Naive thymus-derived CD4-positive, alpha-beta T cell (primary cell): Measurements from ENCODE around the gene DEPDC5. TPM values are rescaled to one million over a fixed set of nuclear protein-coding genes. Genes with fewer than 3 reads are reported as not detected.
"Not testable (repeated sequence)": the region's sequence is repeated elsewhere in the genome, so short reads cannot be mapped to it uniquely, and the experiment has no call there.

ENCODE experiments used
- ATAC-seq: fragments of 150-1000 bp; cut with Tn5 transposase; 2 replicates; pipeline ENCODE4 v1.10.0; 2021; ENCODE audit warnings: mild to moderate bottlenecking, moderate library complexity
- CTCF ChIA-PET: fragments of 350-600 bp; sonication (Branson Sonifier 250); formaldehyde crosslinking; loops from one replicate; lab custom pipeline; 2021; ENCODE audit warnings: antibody characterized with exemption; lab: Charles Lee
- POLR2A ChIA-PET: fragments of 350-600 bp; sonication (Branson Sonifier 250); formaldehyde crosslinking; loops from one replicate; lab custom pipeline; 2021; ENCODE audit warnings: antibody characterized with exemption, inconsistent platforms; lab: Charles Lee
- DNase-seq, 9 donors: peaks; one replicate each; pipeline versions ENCODE4 v3.0.0 to v3.0.0-alpha.2; 2020 to 2022; ENCODE audit warnings: mixed read lengths in 1 of 9
- H3K27ac ChIP-seq: one replicate; pipeline ENCODE4 v1.7.0; 2013; ENCODE audit warnings: mild to moderate bottlenecking, low read depth, low read length, moderate library complexity
- H3K27me3 ChIP-seq, 2 donors: one replicate each; pipeline ENCODE4 v1.7.0; 2013; ENCODE audit warnings: low read length in 2 of 2, mild to moderate bottlenecking in 2 of 2, moderate library complexity in 2 of 2; ENCODE audit not compliant: control insufficient read depth in 2 of 2, insufficient read depth in 2 of 2
- H3K36me3 ChIP-seq, 3 experiments: 1 replicate in 2 of 3; 2 replicates in 1 of 3; pipeline ENCODE4 v1.7.0; 2013; ENCODE audit warnings: low read length in 3 of 3, mild to moderate bottlenecking in 3 of 3, moderate library complexity in 1 of 3; ENCODE audit not compliant: insufficient read depth in 3 of 3, control insufficient read depth in 2 of 3
- H3K4me1 ChIP-seq, 2 donors: one replicate each; pipeline ENCODE4 v1.7.0; 2013; ENCODE audit warnings: low read length in 2 of 2, mild to moderate bottlenecking in 2 of 2, moderate library complexity in 1 of 2; ENCODE audit not compliant: control insufficient read depth in 2 of 2, insufficient read depth in 2 of 2
- H3K4me3 ChIP-seq: 2 replicates; pipeline ENCODE4 v1.7.0; 2013; ENCODE audit warnings: mild to moderate bottlenecking, low read length
- H3K9me3 ChIP-seq, 3 experiments: 1 replicate in 2 of 3; 2 replicates in 1 of 3; pipeline ENCODE4 v1.7.0; 2013; ENCODE audit warnings: low read length in 3 of 3; ENCODE audit not compliant: control insufficient read depth in 2 of 3
- H3K27ac Mint-ChIP-seq, 9 donors: one replicate each; pipeline ENCODE4 v1.8.0; 2020 to 2022; ENCODE audit warnings: mixed read lengths in 9 of 9, mild to moderate bottlenecking in 8 of 9, moderate library complexity in 5 of 9, inconsistent platforms in 2 of 9
- H3K27me3 Mint-ChIP-seq, 5 donors: one replicate each; pipeline ENCODE4 v1.8.0; 2021 to 2022; ENCODE audit warnings: mixed read lengths in 5 of 5, mild to moderate bottlenecking in 1 of 5
- H3K36me3 Mint-ChIP-seq, 5 donors: one replicate each; pipeline ENCODE4 v1.8.0; 2020 to 2022; ENCODE audit warnings: mixed read lengths in 5 of 5, mild to moderate bottlenecking in 3 of 5, inconsistent platforms in 1 of 5
- H3K4me1 Mint-ChIP-seq, 7 donors: one replicate each; pipeline ENCODE4 v1.8.0; 2020 to 2022; ENCODE audit warnings: mixed read lengths in 7 of 7, mild to moderate bottlenecking in 3 of 7, inconsistent platforms in 1 of 7
- H3K4me3 Mint-ChIP-seq, 10 donors: one replicate each; pipeline ENCODE4 v1.8.0; 2020 to 2022; ENCODE audit warnings: mild to moderate bottlenecking in 10 of 10, mixed read lengths in 10 of 10, moderate library complexity in 6 of 10, inconsistent platforms in 2 of 10
- H3K9me3 Mint-ChIP-seq, 11 donors: one replicate each; pipeline ENCODE4 v1.8.0; 2020 to 2022; ENCODE audit warnings: mixed read lengths in 11 of 11, mild to moderate bottlenecking in 4 of 11, inconsistent platforms in 1 of 11, moderate library complexity in 1 of 11
- intact Hi-C, 2 donors: fragments of 100-400 bp; cut with micrococcal nuclease; formaldehyde crosslinking; loops; one replicate each; pipeline ENCODE4 v1.15.1; 2023
- polyA plus RNA-seq, 2 donors: library from polyadenylated mRNA; unstranded; fragments of 300-500 nt; fragmentation: Illumina TruSeq; gene quantifications; one replicate each; pipeline ENCODE4 v1.2.3, GENCODE V29; 2021
- total RNA-seq, 6 experiments: library from RNA in 5 of 6; stranded (reverse) in 5 of 6; gene quantifications; 1 replicate in 5 of 6; 2 replicates in 1 of 6; pipeline ENCODE4 v1.2.3 and lab custom pipeline; 2021 to 2026

The DEPDC5 gene
- total and polyA plus RNA-seq, 7 experiments from 2014 or later = 5.7 to 54.1 (median 43.8) TPM

DNA sequence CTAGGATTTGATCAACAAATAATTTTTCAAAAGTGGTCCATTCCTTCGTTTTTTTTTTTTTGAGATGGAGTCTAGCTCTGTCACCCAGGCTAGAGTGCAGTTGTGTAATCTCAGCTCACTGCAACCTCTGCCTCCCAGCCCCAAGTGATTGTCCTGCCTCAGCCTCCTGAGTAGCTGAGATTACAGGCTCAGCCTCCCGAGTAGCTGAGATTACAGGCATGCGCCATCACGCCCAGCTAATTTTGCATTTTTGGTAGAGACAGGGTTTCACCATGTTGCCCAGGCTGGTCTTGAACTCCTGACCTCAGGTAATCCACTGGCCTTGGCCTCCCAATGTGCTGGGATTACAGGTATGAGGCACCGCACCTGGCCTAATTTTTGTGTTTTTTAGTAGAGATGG lies 5.0 kb downstream of the DEPDC5 start:
- ATAC-seq, POLR2A ChIA-PET, H3K27me3 Mint-ChIP-seq, H3K27ac ChIP-seq, DNase-seq, H3K27me3 ChIP-seq, CTCF ChIA-PET, H3K9me3 Mint-ChIP-seq, H3K27ac Mint-ChIP-seq, H3K4me3 ChIP-seq, H3K4me3 Mint-ChIP-seq, H3K4me1 ChIP-seq, H3K9me3 ChIP-seq: not testable (repeated sequence)
- H3K4me1 Mint-ChIP-seq = peaks cover 14 to 18% (median 15%) of the 10 kb centered on the region in 7 donors
- peaks cover 5 to 16% (median 8%) of the 10 kb centered on the region in 5 donors for H3K36me3 Mint-ChIP-seq
- intact Hi-C loops = loop anchor here in 1 of 2 donors (10.0 kb wide), 2 partner anchors 674 to 716 kb away; partner anchors contain the start of genes FBXO7 and SMTN
- peaks cover 0 to 38% (median 7%) of the 10 kb centered on the region in 3 experiments for H3K36me3 ChIP-seq

DNA sequence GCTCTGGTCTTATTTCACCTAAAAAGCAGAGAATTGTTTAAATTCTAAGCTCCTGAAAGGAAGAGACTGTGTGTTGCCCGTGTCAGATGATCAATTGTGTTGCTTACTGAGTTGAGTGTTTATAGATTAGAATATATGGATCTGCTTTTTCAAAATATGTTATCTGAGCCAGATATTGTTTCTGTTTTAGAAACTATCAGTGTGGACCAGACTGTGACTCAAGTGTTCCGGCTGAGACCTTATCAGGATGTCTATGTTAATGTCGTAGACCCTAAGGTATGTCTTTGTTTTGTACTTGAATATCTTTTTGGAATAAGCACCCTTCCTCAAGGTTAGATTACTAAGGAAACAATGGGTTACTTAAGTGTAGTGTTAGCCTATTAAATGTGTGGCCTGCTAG lies 11.0 kb downstream of the DEPDC5 start:
- Histone ChIP-seq H3K4me3 (no peak overlapping the region), H3K9me3 (no peaks in the 10 kb centered on the region), H3K27ac (no peak overlapping the region), H3K36me3 (peaks cover 0 to 72% (median 9%) of the 10 kb centered on the region in 3 experiments), H3K4me1 (no peaks in the 10 kb centered on the region), H3K27me3 (no peaks in the 10 kb centered on the region)
- Mint-ChIP-seq H3K36me3 (peaks cover 9 to 36% (median 25%) of the 10 kb centered on the region in 5 donors), H3K27ac (no peak overlapping the region), H3K27me3 (no peaks in the 10 kb centered on the region), H3K9me3 (no peaks in the 10 kb centered on the region), H3K4me1 (peaks cover 0 to 5% (median 0%) of the 10 kb centered on the region in 7 donors), H3K4me3 (no peak overlapping the region)
- ATAC-seq = no peak
- POLR2A ChIA-PET = no interaction called here
- CTCF ChIA-PET = no interaction called here
- no peak for DNase-seq
- intact Hi-C loops = no loop called here

- DNase-seq (no peak), ATAC-seq (no peak)
- H3K27me3 ChIP-seq = no peaks in the 10 kb centered on the region
- no peaks in the 10 kb centered on the region for H3K9me3 Mint-ChIP-seq
- peaks cover 0 to 64% (median 6%) of the 10 kb centered on the region in 3 experiments for H3K36me3 ChIP-seq
- H3K36me3 Mint-ChIP-seq = peaks cover 4 to 37% (median 18%) of the 10 kb centered on the region in 5 donors
- intact Hi-C loops = no loop called here
- no peak overlapping the region for H3K4me3 ChIP-seq
- no peaks in the 10 kb centered on the region for H3K9me3 ChIP-seq
- H3K4me1 ChIP-seq = no peaks in the 10 kb centered on the region
- H3K4me3 Mint-ChIP-seq = no peak overlapping the region
- peak overlapping the region in 1 of 9 donors; percentile 25 for H3K27ac Mint-ChIP-seq
- H3K27ac ChIP-seq = no peak overlapping the region
- CTCF ChIA-PET = no interaction called here
- POLR2A ChIA-PET = no interaction called here
- H3K4me1 Mint-ChIP-seq = peaks cover 0 to 5% (median 0%) of the 10 kb centered on the region in 7 donors
- no peaks in the 10 kb centered on the region for H3K27me3 Mint-ChIP-seq
Observed at GRCh38 chr22:31768422-31769059, 14.7 kb downstream of the DEPDC5 start.

GRCh38 chr22:31773416-31773815 lies 19.6 kb downstream of the DEPDC5 start:
- Mint-ChIP-seq H3K9me3 (no peaks in the 10 kb centered on the region), H3K4me1 (peaks cover 0 to 2% (median 0%) of the 10 kb centered on the region in 7 donors), H3K4me3 (no peak overlapping the region), H3K36me3 (peaks cover 0 to 34% (median 5%) of the 10 kb centered on the region in 5 donors), H3K27me3 (no peaks in the 10 kb centered on the region), H3K27ac (no peak overlapping the region)
- no peak for ATAC-seq
- Histone ChIP-seq H3K27ac (no peak overlapping the region), H3K36me3 (peaks cover 0 to 59% (median 0%) of the 10 kb centered on the region in 3 experiments), H3K27me3 (no peaks in the 10 kb centered on the region), H3K4me3 (no peak overlapping the region), H3K4me1 (no peaks in the 10 kb centered on the region), H3K9me3 (no peaks in the 10 kb centered on the region)
- no peak for DNase-seq
- ChIA-PET CTCF (no interaction called here), POLR2A (no interaction called here)
- intact Hi-C loops = no loop called here

DNA sequence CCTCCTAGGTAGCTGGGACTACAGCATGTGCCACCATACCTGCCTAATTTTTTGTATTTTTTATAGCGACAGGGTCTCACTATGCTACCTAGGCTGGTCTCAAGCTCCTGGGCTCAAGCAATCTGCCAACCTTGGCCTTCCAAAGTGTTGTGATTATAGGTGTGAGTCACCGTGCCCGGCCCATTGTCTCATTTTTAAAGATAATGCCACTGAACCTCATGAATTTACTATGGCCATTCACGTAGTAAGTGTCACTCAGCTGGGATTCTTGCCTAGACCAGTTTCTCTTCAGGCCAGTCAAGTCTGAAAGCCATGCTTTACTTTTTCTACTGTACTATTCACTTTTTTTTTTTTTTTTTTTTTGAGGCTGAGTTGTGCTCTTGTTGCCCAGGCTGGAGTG lies 22.4 kb downstream of the DEPDC5 start:
- ATAC-seq = no peak
- intact Hi-C loops = no loop called here

DNA sequence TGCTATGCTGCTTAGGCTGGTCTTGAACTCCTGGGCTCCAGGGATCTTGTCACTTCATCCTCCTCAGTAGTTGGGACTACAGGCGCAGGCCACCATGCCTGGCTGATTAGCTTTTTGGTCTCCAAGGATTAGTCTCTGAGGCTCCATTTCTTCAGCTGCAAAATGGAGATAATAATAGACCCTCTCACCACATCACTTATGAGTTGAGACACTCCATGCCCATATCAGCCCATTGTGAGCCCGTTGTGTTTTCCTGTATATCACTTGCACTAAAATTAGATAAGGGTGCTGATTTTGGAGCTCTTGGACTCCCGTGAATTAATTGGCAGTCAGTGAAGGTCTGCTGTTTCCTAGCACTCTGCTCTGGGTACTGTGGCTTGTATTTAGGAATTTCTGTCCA lies 36.0 kb downstream of the DEPDC5 start:
- H3K27ac ChIP-seq = no peak overlapping the region
- no peaks in the 10 kb centered on the region for H3K9me3 ChIP-seq
- H3K4me3 ChIP-seq = no peak overlapping the region
- no peak for DNase-seq
- POLR2A ChIA-PET = no interaction called here
- Mint-ChIP-seq H3K4me1 (peaks cover 0 to 5% (median 0%) of the 10 kb centered on the region in 7 donors), H3K27me3 (no peaks in the 10 kb centered on the region), H3K9me3 (no peaks in the 10 kb centered on the region), H3K27ac (peak overlapping the region in 1 of 9 donors; percentile 46), H3K36me3 (peaks cover 0 to 30% (median 8%) of the 10 kb centered on the region in 5 donors), H3K4me3 (no peak overlapping the region)
- H3K4me1 ChIP-seq = no peaks in the 10 kb centered on the region
- peaks cover 0 to 27% (median 5%) of the 10 kb centered on the region in 3 experiments for H3K36me3 ChIP-seq
- ATAC-seq = no peak
- CTCF ChIA-PET = no interaction called here
- intact Hi-C loops = no loop called here
- H3K27me3 ChIP-seq = no peaks in the 10 kb centered on the region

More for the DNA sequence above, 22.4 kb downstream of the DEPDC5 start:
- H3K27me3 ChIP-seq = no peaks in the 10 kb centered on the region
- no peak overlapping the region for H3K27ac ChIP-seq
- H3K9me3 ChIP-seq = no peaks in the 10 kb centered on the region
- H3K4me3 Mint-ChIP-seq = no peak overlapping the region
- no peak for DNase-seq
- H3K4me1 Mint-ChIP-seq = peaks cover 0 to 2% (median 0%) of the 10 kb centered on the region in 7 donors
- H3K4me1 ChIP-seq = no peaks in the 10 kb centered on the region
- H3K27me3 Mint-ChIP-seq = no peaks in the 10 kb centered on the region
- ChIA-PET POLR2A (no interaction called here), CTCF (no interaction called here)
- H3K27ac Mint-ChIP-seq = no peak overlapping the region
- H3K4me3 ChIP-seq = no peak overlapping the region
- peaks cover 5 to 63% (median 14%) of the 10 kb centered on the region in 3 experiments for H3K36me3 ChIP-seq
- H3K9me3 Mint-ChIP-seq = no peaks in the 10 kb centered on the region
- H3K36me3 Mint-ChIP-seq = peaks cover 6 to 44% (median 15%) of the 10 kb centered on the region in 5 donors

DNA sequence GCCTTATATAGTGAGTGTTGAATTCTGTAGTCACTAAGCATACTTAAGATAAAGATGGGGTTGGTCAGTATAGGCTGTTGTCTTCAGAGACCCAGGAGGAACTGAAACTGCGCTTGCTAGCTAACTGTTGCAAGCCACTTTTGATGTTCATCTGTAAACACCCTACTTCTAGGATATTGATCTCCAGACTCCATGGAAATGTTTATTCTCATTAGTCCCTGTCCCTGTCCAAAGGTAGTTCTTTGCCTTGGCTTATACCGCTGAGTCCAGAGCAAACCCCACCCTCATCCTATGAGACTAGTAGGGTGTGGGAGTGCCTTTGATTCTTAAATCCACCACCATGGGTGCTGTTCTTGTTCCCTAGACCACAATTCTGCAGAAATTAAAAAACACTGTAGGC lies 36.4 kb downstream of the DEPDC5 start:
- Mint-ChIP-seq H3K36me3 (peaks cover 0 to 25% (median 7%) of the 10 kb centered on the region in 5 donors), H3K4me3 (no peak overlapping the region), H3K9me3 (no peaks in the 10 kb centered on the region), H3K27me3 (no peaks in the 10 kb centered on the region), H3K27ac (no peak overlapping the region), H3K4me1 (peaks cover 0 to 5% (median 0%) of the 10 kb centered on the region in 7 donors)
- Histone ChIP-seq H3K27ac (no peak overlapping the region), H3K27me3 (no peaks in the 10 kb centered on the region), H3K4me1 (no peaks in the 10 kb centered on the region), H3K4me3 (no peak overlapping the region), H3K9me3 (no peaks in the 10 kb centered on the region), H3K36me3 (peaks cover 0 to 23% (median 5%) of the 10 kb centered on the region in 3 experiments)
- intact Hi-C loops = no loop called here
- POLR2A ChIA-PET = interaction anchor here (1.0 kb wide), 1 partner anchor 20 kb away, joined by 3 read pairs; no protein-coding TSS in a partner anchor
- ATAC-seq (peak; percentile 41), DNase-seq (no peak)
- CTCF ChIA-PET = no interaction called here
